HG03039 (cell line): ENCODE measurements around the gene C1QTNF8.

Experiments used
- ATAC-seq: cut with Tn5 transposase; IDR thresholded peaks from one replicate; pipeline ENCODE4 v1.9.1; 2021; ENCODE audit warnings: mild to moderate bottlenecking, moderate library complexity; ENCODE audit not compliant: unreplicated experiment

The C1QTNF8 gene

DNA sequence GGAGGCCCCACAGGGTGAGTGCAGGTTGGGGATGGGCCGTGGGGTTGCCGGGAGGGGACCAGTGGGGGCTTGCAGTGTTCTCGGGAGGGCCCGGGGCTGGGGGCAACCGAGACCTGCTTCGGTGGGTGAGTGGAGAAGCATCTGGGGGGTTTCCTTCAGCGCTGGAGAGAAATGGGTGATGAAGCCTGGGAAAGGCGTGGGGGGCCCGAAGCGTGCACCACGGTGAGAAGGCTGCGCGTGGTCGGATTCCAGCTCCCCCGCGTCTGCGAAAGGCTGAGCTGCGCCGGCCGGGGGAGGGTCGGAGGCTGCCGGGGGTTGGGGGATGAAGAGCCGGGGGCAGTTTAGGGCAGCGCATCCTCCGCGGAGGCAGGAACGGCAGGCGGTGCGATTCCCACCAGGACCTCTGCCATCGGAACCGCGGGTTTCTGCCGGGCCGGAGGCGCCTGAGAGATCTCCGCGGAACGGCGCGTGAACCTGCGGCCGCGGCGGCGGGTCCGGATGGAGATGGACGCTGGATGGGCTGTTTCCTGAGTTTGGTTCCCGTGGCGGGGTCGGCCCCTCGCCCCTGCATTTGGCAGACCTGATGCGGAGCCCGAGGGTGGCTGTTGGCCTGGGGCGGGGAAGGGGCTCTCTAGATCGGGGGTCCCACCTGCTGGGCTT lies 30.4 kb downstream of the C1QTNF8 start:
- ATAC-seq: no peak

DNA sequence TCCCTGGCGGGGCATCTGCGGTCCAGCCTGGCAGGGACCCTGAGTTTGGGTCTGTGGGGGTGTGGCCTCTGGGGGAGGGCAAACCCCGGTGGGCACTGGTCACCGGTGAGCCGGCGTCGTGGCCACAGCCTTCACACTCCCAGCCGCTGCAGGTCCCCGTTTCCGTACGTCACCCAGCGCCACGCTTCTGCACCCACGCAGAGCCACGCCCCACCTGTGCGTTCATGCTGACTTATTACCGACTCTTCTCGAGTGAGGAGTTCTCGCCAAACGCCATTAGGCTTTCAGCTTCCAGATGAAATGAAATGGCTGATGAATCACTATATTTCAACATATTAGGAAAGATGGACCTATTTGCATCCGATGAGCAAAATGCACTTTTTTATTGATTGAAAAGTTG lies 32.3 kb downstream of the C1QTNF8 start:
- no peak for ATAC-seq

DNA sequence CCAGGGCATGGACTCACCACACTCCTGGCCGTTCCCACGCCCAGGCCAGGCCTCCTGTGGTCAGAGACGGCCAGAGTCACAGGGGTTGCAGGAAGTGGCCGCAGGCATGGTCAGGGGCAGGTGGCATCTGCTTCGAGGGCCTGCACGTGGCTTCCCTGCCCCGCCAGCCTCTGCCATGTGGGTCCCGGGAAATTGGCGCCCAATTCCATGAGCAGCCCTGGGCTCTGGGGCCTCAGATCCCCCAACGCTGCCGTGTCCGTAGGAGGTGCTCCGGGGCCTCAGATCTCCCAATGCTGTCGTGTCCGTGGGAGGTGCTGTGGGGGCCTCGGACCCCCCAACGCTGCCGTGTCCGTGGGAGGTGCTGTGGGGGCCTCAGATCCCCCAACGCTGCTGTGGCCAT lies 33.1 kb downstream of the C1QTNF8 start:
- ATAC-seq: no peak

DNA sequence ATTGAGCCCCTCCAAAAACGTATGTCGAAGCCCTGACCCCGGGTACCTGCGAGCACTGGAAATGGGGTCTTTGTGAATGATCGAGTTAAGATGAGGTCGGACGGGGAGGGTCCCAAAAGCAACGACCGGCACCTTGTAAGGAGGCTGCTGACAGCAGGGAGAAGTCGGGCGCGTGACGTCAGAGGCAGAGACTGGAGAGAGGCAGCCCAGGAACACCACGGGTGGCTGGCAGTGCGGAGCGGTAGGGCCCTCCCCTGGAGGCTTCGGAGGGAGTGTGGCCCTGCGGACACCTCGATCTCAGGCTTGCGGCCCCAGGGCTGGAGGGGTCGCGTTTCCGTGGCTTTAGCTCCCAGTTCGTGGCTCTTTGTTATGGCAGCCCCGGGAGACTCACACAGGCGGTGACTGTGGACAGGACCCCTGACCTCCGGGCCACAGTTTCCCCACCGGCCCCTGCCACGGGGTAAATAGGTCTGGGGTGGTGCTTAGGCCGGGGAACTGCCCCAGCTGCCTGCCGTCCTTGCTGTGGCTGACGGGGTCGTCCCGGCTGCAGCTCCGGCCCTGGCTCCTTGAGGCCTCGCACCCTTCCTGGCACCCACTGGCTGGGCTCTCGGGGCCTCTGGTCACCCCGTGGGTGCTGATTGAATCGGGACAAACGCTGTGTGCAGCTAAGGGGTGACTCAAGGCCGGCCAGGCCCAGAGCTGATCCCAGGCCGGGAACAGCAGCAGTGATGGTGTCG lies 34.1 kb downstream of the C1QTNF8 start:
- ATAC-seq: no peak

DNA sequence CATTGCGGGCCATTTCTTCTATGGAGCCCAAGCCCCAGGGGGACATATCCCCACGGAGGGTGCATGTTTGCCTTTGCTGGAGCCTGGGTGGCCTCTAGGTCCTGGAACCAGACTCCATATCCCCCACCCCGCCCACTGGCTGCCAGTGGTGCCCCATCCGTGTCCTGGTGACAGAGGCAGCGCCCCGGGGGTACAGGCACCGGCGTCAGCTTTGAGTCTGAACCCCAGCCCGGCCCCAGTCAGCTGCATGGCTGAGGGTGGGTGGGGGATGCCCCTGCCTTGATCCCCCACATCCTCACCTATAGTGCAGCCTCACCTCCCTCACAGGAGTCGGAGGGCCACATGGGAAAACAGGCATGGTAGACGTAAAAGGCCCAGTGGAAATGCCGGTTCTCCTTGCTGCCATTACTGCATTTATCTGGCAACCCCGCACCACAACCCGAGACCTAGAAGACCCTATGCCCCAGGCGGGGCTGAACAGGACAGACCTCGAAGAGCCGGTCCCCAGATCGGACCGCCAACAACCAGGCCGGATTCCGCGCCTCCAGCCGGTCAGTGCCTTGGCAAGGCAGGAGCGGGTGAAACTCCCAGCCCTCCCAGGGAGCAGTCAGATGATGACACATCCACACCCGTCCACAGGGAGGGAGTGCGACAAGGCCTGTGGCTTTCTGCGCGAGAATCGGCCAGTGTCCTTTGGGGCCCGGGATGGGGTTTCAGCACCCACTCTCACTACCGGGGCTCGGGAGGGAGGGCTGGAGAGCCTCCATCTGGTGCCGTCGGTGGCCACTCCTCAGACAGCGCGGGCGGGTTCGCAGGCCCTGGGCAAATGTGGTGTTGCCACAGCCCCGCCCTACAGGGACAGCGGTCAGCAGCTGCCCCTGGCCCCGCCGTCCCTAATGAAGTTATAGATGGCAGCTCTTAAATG lies 35.4 kb downstream of the C1QTNF8 start:
- no peak for ATAC-seq

DNA sequence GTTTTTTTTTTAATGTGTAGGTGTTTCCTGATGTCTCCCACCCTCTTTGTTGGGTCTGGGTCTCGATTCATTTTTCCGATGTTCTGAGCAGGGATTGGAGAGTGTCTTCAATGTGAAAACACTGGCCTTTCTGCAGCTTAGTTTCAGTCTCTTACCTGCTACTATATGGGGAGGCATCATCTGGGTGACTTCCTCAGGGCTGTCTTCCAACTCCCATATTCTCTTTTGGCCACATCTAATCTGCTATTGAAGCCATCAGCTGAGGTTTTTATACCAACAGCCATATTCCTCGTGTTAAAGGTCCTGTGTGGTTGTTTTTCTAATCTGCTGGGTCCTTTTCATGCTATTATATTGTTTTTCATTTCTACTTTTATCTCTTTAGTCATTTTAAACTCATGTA lies 36.7 kb downstream of the C1QTNF8 start:
- ATAC-seq: no peak

DNA sequence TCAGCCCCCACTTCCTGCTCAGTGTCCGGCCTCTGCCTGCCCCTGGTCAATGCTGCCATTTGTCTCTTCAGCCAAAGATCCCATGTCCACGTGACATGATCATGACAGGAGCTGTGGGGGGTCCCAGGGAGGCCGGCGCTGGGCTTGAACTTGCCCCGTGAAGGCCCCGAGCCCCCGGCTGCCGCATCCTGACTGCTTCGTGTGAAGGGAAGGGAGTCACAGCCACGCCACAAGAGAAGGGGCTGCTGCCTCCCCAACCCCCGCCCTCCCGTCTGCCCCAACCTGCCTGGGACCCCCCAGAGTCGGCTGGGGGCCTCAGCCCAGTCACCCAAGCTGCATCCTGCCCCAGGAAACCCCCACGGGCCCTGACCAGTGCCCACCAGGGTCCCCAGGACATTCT lies 37.8 kb downstream of the C1QTNF8 start:
- no peak for ATAC-seq

DNA sequence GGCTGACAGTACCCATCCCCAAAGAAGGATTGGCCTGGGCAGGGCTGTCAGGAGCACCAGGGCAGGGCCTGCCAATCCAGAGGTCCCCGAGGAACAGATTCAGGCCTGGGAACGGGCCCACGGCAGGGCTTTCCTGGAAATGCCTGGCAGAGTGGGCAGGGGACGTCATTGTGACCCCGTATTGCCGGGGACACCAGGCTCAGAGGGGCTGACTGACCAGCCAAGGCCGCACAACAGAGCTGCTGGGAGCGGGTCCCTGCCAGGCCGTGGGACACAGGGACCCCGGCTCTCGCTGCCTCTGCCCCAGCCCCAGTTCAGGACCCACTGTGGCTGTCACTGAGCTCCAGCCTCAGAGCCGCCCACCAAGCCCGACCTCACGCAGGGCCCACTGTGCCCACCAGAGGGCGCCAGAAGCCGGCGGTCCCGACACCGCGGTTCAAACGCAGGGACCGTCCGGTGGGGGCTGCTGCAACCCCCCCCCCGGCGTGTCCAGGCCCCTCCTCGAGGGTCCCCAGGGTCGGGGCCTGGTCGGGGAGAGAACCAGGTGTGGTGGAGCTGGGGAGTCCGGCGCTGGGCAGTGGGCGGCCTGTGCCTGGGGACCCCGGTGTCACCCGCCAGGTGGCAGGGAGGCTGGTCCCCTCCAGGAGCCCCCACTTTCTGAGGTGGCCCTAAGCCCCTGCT lies 38.7 kb downstream of the C1QTNF8 start:
- no peak for ATAC-seq

DNA sequence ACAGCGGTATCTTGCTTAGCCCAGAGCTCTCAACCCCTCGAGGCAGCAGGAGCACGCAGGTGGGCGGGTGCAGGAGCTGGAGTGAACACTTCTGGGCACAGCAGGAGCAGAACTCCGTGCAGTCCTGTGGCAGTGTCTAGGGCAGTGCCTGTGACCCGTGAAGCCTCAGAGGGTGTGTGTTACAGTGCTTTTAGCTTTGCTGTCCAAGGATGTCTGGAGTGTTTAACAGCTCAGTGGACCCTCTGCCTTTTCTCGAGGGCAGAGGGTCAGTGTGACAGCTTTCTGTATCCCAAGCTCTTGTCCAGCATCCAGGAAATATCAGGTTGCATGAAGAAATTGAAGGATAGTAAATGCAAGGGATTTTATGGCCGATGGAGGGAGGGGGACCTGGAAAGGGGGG lies 39.8 kb downstream of the C1QTNF8 start:
- no peak for ATAC-seq

DNA sequence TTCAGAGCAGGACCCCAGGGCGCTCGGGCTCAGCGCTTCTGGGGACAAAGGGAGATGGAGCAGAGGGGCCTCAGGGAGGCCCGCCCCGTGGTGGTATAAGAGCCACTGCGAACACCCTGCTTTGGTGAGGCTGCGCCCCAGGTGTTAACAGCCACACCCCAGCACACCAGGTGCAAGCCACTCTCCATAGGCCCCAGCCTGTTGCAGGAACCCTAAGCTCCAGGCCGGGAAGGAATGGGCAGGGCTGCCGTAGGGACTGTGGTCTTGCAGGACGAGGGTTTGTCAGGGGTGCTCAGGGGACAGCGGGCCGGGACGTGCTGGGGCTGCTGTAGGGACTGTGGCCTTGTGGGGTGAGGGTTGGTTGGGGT lies 40.5 kb downstream of the C1QTNF8 start:
- ATAC-seq: no peak

DNA sequence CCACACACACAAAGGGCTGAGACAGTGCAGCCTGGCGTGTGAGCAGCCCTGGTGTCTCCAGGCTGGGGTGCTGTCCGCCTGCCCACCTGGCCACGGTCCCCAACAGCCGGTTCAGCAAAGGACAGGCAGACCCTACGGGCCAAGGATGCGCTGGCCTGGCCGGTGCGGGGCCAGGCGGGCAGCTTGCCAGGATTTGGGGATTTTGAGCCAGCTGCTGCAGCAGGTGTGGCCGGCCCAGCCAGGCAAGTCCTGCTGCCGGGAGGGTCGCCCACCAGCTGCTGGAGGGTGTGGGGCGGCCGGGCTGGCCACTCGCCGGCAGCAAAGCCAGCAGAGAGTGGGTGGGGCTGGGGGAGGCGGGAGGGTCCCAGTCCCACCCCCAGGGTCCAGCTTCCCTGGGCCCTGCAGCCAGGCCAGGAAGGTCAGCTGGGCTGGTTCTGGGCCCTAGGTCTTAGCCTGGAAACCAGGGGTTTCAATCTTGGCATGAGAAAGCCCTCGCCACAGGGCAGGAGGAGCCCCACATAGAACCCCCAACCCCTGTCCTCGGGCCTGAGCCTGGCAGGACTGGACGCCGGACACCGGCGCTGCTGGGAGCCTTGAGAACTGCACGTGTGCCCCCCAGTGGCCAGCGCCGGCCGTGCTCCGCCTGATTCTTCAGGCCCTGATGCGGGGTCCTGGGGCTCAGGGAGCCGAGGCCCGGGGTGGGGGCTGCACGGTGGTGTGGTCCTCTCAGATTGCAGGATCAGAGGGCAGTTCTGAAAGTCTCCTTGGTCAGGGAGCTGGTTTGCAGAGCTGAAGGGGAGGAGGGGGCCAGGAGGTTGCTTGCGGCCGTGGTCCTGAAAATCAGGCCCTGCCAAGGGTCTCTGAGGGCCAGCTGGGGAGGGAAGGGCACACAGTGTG lies 41.1 kb downstream of the C1QTNF8 start:
- ATAC-seq: no peak

DNA sequence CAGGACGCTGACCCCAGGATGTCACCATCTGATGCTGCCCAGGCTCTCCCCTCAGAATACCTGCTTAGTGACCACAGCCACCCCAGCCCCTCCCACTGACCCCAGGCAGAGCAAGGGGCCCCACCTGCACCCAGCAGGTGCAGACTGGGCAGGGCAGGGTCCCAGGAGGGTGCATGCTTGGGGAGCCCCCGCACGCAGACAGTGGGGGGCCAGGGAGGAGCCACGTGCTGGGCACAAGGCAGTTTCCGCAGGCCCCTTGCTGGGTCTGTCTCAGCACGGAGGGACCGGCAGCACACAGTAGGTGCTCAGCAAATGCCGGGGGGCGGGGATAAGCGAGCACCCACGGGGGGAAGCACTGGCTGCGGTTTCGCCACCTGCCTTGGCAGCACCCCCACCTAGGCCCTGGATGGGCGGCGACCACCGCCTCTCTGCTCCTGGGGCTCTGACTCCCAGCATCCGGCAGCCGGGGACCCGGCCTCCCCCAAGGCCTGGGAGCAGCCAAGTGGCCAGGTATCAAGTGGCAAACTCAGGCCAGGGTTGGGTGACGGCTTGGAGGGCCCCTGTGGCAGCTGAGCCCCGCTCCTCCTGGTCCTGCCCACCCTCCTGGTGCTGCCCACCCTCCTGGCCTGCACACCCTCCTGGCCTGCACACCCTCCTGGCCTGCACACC lies 42.2 kb downstream of the C1QTNF8 start:
- ATAC-seq: no peak

DNA sequence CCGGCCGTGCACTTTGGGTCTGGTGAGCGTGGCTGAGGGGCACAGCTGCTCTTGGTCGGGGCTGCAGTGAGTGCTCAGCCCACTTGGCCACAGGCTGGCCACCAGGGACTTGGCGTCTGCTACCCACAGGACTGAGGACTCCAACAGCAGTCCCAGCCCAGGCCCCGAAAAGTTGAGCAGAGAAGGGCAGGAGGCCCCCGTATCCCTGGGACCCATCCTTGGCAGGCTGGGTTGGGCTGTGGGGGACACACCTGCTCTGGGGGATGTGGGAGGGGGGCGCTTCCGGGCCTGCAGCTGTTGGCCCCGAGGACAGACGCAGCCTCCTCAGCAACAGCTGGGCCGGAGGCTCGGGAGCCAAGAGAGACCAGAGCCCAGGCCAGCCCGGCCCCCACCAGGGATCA lies 42.9 kb downstream of the C1QTNF8 start:
- no peak for ATAC-seq

DNA sequence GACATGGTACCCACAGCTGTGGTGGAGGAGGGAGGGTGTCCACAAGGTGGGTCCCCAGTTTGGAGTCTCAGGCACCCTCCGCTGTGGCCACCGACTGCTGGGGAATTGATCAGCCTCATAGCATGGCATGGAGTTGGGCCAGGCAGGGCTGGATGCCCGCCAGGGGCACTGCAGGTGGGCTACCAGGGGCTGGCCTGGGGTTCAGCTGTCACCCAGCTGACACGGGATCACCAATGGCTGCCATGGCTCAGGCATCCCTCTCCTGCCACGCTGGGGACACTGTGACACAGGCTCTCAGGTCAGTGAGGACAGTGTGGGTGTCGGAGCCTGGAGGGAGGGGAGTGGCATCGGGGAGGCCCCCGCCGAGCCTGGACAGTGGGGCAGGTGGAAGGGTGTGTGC lies 43.3 kb downstream of the C1QTNF8 start:
- ATAC-seq: no peak

DNA sequence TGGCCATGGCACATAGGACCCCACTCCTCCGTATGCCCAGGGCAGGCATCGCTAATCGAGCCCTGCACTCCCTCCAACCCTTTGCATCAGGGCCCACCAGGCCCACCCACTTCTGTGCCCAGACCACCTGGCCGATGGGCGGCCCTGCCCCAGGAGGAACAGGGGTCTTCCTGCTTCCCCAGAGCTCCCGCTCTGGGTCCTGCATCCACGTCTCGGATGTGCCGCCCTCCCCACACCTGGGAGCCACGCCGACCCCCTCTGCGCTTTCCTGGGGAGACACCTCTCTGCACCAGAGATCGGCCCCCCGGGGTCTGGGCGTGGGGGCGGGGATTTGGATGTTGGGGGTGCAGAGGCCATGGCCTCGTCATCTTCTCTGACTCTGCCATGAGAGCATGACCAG lies 44.6 kb downstream of the C1QTNF8 start:
- no peak for ATAC-seq

DNA sequence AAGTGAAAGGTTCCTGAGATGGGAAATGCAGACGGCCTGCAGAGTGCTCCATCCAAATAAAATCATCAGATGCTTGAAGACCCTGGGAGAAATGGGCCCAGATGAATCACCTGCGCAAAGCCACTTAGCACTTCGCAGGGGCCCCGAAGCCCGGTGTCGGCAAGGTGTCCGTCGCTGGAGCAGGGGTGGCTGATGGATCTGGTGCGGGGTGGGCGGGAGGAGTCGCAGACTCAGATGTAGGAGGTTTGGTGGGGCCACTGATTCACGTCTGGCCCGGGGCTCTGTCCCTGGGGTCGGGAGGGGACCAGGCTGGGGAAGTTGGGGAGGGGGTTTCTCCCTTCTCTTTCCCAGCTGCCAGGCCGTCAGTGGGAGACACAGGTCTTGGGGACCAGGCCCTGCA lies 45.1 kb downstream of the C1QTNF8 start:
- no peak for ATAC-seq

DNA sequence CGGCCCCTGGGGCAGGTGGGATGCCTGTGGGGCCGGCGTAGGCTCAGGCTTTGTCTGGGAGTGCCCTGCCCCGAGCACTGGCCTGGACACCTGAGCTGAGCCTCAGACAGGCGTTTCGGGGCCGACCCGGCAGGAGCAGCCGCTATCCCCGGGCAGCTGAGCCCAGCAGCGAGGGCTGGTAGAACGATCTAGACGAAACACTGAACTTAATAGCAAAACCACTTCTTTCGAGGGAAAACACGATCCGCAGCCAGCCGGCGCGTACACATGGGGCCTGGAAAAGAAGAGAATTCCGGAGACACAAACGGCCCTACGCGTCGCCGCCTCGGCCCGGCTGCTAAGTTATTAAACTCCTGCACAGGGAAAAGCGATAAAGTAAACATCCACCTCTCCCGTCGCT lies 45.5 kb downstream of the C1QTNF8 start:
- ATAC-seq: no peak

DNA sequence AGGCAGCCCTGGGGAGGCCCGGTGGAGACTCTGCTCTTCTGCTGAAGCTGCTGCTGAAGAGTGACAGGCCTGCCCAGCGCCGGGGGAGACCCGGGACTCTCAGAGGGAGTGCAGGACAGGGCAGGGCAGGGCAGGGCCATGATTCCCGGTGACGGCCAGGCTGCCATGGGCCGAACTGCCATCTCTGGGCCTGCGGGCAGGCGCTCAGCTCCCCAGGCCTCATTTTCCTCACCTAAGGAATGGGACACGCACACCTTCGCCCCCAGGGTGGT lies 46.1 kb downstream of the C1QTNF8 start:
- no peak for ATAC-seq

DNA sequence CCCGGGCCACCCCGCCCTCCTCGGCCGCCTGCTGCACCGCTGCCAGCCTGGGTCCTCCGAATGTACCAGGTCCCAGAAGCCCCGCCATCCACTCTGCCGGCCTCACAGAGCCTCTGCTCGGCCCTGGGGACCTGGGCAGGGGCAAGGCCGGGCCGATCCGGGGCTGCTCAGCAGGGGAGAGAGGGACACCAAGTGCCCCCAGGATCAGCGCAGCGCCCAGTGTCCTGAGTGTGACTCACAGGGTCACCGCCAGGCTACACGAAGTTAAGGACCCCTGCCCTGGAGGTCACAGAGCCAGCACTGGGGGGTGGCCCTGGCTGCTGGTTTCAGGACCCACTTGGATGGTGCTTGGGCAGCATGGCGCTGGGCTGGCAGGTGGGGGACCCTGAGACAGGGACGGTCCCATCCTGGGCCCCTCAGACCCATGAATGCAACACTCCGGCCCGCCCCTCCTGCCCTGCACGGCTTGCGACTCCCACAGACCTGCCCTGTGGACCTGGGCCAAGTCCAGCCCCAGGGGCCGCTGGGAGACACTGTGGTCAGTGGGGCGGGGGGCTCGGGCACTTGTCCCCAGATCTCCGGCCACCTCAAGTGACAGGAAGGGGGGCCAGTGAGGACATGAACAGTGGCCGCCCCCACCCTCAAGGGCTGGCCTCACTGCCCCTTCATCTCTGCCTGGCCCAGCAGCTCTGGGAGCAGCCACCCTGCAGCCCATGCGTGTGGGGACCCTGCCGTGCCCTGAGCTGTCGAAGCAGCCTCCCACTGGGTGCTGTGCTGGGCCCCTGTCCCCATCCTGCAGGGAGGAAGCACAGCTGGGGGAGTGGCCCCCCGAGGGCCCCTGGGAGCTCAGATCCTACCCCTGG lies 46.7 kb downstream of the C1QTNF8 start:
- no peak for ATAC-seq
